NB4 (cell line): ENCODE measurements around the gene KCNIP3.

Experiments used
- CTCF ChIP-seq: IDR thresholded peaks from one replicate; pipeline ENCODE4 v1.5.1; 2012; ENCODE audit warnings: low read depth, low read length
- MAX ChIP-seq: IDR thresholded peaks from 2 replicates; pipeline ENCODE4 v1.6.1; 2011; ENCODE audit warnings: low read depth, low read length
- POLR2A ChIP-seq: IDR thresholded peaks from 2 replicates; pipeline ENCODE4 v1.6.1; 2011; ENCODE audit warnings: mild to moderate bottlenecking; ENCODE audit not compliant: insufficient read length; ENCODE audit errors: extremely low read depth

DNA sequence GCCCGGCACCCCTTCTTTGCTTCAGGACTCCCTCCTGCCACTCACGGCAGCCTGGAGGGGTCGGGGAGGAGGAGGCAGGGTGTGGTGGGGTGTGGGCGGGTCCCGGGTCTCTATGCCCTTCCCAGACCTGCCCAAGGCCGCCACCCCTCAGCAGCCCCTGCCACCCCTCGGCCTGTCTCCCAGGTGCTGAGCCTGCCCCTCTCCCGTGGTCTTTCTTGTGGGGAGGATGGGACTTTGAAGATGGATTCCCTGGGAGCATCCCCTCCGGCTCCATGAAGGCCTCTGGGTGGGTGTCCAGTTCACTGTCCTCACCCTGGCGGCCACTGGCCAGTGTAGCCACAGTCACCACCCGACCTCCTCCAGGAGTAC, 23.2 kb downstream of the KCNIP3 start:
- TF ChIP-seq CTCF (no peak), POLR2A (no peak), MAX (no peak)
